ENCODE measurements around the gene TEK. TPM values are rescaled to one million over a fixed set of nuclear protein-coding genes. Genes with fewer than 3 reads are reported as not detected.
"Not testable (repeated sequence)": the region's sequence is repeated elsewhere in the genome, so short reads cannot be mapped to it uniquely, and the experiment has no call there.

TEK gene
- total and polyA plus RNA-seq, 4 experiments from 2014 or later, result not detected

DNA sequence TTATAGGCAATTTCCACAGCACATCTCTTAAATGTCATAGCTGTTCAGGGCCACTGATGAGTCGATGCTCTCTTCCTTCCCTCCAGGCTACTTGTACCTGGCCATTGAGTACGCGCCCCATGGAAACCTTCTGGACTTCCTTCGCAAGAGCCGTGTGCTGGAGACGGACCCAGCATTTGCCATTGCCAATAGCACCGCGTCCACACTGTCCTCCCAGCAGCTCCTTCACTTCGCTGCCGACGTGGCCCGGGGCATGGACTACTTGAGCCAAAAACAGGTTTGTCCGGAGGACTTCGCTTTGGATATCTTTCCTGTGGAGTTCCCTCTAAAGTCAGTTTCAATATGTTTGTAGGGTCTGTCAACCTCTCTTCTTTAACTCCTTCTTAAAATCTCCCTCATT lies 103.6 kb downstream of the TEK start:
- CTCF ChIA-PET (ENCODE audit: partially characterized antibody), result interaction anchor here (1.1 kb wide), 1 partner anchor 28 kb away, joined by 3 read pairs; no protein-coding TSS in a partner anchor
- intact Hi-C loops (cut with micrococcal nuclease), result no loop called here
- H3K4me1 Mint-ChIP-seq, result no peaks in the 10 kb centered on the region

DNA sequence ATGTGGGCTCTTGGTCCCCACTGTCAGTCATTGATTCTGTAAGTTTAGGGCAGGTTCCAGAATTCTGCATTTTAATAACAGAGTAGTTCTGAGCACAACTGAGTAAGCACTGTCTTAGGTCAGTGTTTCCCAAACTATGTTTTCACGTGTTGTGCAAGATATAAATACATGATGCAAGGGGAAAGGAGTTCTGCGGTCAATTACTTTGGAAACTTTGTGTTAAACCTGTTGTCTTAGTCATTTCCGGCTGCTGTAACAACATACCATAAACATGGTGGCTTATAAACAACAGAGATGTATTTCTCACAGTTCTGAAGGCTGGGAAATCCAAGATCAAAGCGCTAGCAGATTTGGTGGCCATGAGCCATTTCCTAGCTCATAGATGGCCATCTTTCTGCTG lies 118.2 kb downstream of the TEK start:
- Histone ChIP-seq H3K27me3 (ENCODE audit: insufficient read depth, low read length) (no peaks in the 10 kb centered on the region), H3K9me3 (ENCODE audit: control insufficient read depth in 1 of 2, low read length in 2 of 2) (no peaks in the 10 kb centered on the region), H3K4me1 (ENCODE audit: insufficient read depth, low read length) (no peaks in the 10 kb centered on the region), H3K4me3 (ENCODE audit: low read length in 2 of 2) (no peak overlapping the region), H3K36me3 (ENCODE audit: insufficient read depth, low read length) (no peaks in the 10 kb centered on the region), H3K27ac (ENCODE audit: low read depth, low read length) (no peak overlapping the region)
- Mint-ChIP-seq H3K27me3 (no peaks in the 10 kb centered on the region), H3K4me3 (no peak overlapping the region), H3K4me1 (no peaks in the 10 kb centered on the region), H3K9me3 (peaks cover 0 to 7% (median 3%) of the 10 kb centered on the region in 8 donors), H3K36me3 (no peaks in the 10 kb centered on the region), H3K27ac (no peak overlapping the region)
- intact Hi-C loops (cut with micrococcal nuclease), result no loop called here
- DNase-seq, result no peak
- POLR2A ChIA-PET (ENCODE audit: partially characterized antibody), result no interaction called here
- CTCF ChIA-PET (ENCODE audit: partially characterized antibody), result interaction anchor here (0.6 kb wide), 1 partner anchor 48 kb away, joined by 4 read pairs; no protein-coding TSS in a partner anchor

More for the DNA sequence above, 103.6 kb downstream of the TEK start:
- POLR2A ChIA-PET (ENCODE audit: partially characterized antibody), result no interaction called here
- Mint-ChIP-seq H3K27me3 (no peaks in the 10 kb centered on the region), H3K4me3 (no peak overlapping the region), H3K27ac (no peak overlapping the region), H3K9me3 (peaks cover 0 to 2% (median 0%) of the 10 kb centered on the region in 8 donors), H3K36me3 (no peaks in the 10 kb centered on the region)
- Histone ChIP-seq H3K4me1 (ENCODE audit: insufficient read depth, low read length) (no peaks in the 10 kb centered on the region), H3K36me3 (ENCODE audit: insufficient read depth, low read length) (no peaks in the 10 kb centered on the region), H3K9me3 (ENCODE audit: control insufficient read depth in 1 of 2, low read length in 2 of 2) (no peaks in the 10 kb centered on the region), H3K27me3 (ENCODE audit: insufficient read depth, low read length) (no peaks in the 10 kb centered on the region), H3K27ac (ENCODE audit: low read depth, low read length) (no peak overlapping the region), H3K4me3 (ENCODE audit: low read length in 2 of 2) (no peak overlapping the region)
- DNase-seq, result no peak

DNA sequence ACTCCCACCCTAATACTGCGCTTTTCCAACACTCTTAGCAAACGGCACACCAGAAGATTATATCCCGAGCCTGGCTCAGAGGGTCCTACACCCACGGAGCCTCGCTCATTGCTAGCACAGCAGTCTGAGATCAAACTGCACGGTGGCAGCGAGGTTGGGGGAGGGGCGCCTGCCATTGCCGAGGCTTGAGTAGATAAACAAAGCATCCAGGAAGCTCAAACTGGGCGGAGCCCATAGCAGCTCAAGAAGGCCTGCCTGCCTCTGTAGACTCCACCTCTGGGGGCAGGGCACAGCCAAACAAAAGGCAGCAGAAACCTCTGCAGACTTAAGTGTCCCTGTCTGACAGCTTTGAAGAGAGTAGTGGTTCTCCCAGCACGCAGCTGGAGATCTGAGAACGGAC lies 130.6 kb downstream of the TEK start:
- H3K27ac Mint-ChIP-seq; H3K27me3 Mint-ChIP-seq; H3K36me3 ChIP-seq (ENCODE audit: insufficient read depth, low read length); H3K4me1 Mint-ChIP-seq; CTCF ChIA-PET (ENCODE audit: partially characterized antibody); DNase-seq; H3K9me3 ChIP-seq (ENCODE audit: control insufficient read depth in 1 of 2, low read length in 2 of 2); H3K36me3 Mint-ChIP-seq; H3K27ac ChIP-seq (ENCODE audit: low read depth, low read length); POLR2A ChIA-PET (ENCODE audit: partially characterized antibody); H3K4me1 ChIP-seq (ENCODE audit: insufficient read depth, low read length); intact Hi-C loops (cut with micrococcal nuclease); H3K4me3 ChIP-seq (ENCODE audit: low read length in 2 of 2); H3K27me3 ChIP-seq (ENCODE audit: insufficient read depth, low read length); H3K4me3 Mint-ChIP-seq: not testable (repeated sequence)
- H3K9me3 Mint-ChIP-seq, result peaks cover 3 to 14% (median 7%) of the 10 kb centered on the region in 8 donors

DNA sequence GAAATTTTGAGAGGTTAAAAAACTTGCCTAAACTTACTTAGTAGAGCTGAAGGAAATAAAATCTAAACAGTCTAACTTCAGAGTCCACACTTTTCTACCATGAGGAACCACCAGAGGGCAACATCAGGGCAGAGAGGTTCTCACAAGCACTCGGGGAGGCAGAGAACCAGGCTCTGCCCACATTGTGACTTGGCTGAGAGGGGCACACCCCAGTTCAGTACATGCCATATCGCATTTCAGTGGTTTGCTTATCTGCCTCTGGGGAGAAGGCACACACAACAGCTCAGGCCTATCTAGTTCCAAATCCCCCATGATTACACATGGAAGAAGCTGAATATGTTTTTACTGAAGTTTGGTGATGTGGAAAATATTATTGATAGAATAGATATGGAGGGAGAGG lies 138.7 kb downstream of the TEK start:
- ChIA-PET POLR2A (ENCODE audit: partially characterized antibody) (no interaction called here), CTCF (ENCODE audit: partially characterized antibody) (interaction anchor here (0.5 kb wide), 1 partner anchor 28 kb away, joined by 3 read pairs; no protein-coding TSS in a partner anchor)
- Histone ChIP-seq H3K9me3 (ENCODE audit: control insufficient read depth in 1 of 2, low read length in 2 of 2) (no peaks in the 10 kb centered on the region), H3K36me3 (ENCODE audit: insufficient read depth, low read length) (no peaks in the 10 kb centered on the region), H3K27me3 (ENCODE audit: insufficient read depth, low read length) (no peaks in the 10 kb centered on the region), H3K27ac (ENCODE audit: low read depth, low read length) (no peak overlapping the region), H3K4me1 (ENCODE audit: insufficient read depth, low read length) (no peaks in the 10 kb centered on the region), H3K4me3 (ENCODE audit: low read length in 2 of 2) (no peak overlapping the region)
- Mint-ChIP-seq H3K9me3 (peaks cover 0 to 7% (median 1%) of the 10 kb centered on the region in 8 donors), H3K27me3 (peaks cover 2 to 5% of the 10 kb centered on the region in 2 donors), H3K36me3 (no peaks in the 10 kb centered on the region), H3K4me1 (no peaks in the 10 kb centered on the region), H3K4me3 (no peak overlapping the region), H3K27ac (no peak overlapping the region)
- no peak for DNase-seq
- intact Hi-C loops (cut with micrococcal nuclease), result no loop called here

DNA sequence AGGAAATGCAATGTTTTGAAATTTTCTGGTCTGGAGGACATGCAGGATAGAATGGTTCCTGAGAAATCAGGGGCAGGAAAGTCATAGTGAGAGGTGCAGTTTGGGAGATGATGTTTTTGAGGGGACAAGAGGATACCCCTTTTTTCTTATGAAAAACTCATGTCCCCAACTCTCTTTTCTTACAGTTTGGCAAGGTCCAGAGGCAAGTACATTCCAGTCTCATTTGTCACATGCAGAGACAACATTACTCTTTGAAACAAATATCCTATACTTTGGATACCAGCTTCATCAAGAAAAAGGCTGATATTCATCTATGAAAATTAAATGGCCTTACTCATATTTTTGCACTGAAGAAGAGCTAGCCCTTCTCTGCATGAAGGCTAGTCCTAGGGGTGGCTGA lies 139.7 kb downstream of the TEK start:
- intact Hi-C loops (cut with micrococcal nuclease), result no loop called here
- Mint-ChIP-seq H3K27ac (no peak overlapping the region), H3K9me3 (peaks cover 0 to 5% (median 1%) of the 10 kb centered on the region in 8 donors), H3K36me3 (no peaks in the 10 kb centered on the region), H3K4me1 (no peaks in the 10 kb centered on the region), H3K27me3 (peaks cover 2 to 5% of the 10 kb centered on the region in 2 donors), H3K4me3 (no peak overlapping the region)
- Histone ChIP-seq H3K36me3 (ENCODE audit: insufficient read depth, low read length) (no peaks in the 10 kb centered on the region), H3K4me1 (ENCODE audit: insufficient read depth, low read length) (no peaks in the 10 kb centered on the region), H3K9me3 (ENCODE audit: control insufficient read depth in 1 of 2, low read length in 2 of 2) (no peaks in the 10 kb centered on the region), H3K27ac (ENCODE audit: low read depth, low read length) (no peak overlapping the region), H3K4me3 (ENCODE audit: low read length in 2 of 2) (no peak overlapping the region), H3K27me3 (ENCODE audit: insufficient read depth, low read length) (no peaks in the 10 kb centered on the region)
- ChIA-PET CTCF (ENCODE audit: partially characterized antibody) (no interaction called here), POLR2A (ENCODE audit: partially characterized antibody) (no interaction called here)
- no peak for DNase-seq

DNA sequence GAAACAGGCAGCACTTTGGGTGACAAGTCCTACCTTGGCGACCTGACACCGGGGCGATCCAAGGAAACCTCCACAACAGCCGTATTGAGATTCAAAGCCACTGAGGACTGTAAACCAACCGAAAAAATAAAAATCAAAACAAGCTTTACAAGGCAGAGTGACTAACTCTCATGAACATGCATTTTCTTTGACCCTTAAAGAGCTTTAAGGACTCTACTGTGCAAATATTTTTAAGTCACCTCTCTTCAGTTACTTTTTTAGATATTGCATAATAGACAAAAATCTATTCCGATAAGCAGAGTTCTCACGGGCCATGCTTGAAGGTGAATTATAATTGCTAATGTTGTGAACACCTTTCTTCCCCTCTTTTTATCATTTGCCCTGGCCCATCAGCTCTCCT lies 149.6 kb downstream of the TEK start:
- Histone ChIP-seq H3K4me3 (ENCODE audit: low read length in 2 of 2) (no peak overlapping the region), H3K9me3 (ENCODE audit: control insufficient read depth in 1 of 2, low read length in 2 of 2) (no peaks in the 10 kb centered on the region), H3K4me1 (ENCODE audit: insufficient read depth, low read length) (no peaks in the 10 kb centered on the region), H3K27ac (ENCODE audit: low read depth, low read length) (no peak overlapping the region), H3K27me3 (ENCODE audit: insufficient read depth, low read length) (no peaks in the 10 kb centered on the region), H3K36me3 (ENCODE audit: insufficient read depth, low read length) (no peaks in the 10 kb centered on the region)
- Mint-ChIP-seq H3K4me3 (no peak overlapping the region), H3K27me3 (no peaks in the 10 kb centered on the region), H3K4me1 (no peaks in the 10 kb centered on the region), H3K9me3 (no peaks in the 10 kb centered on the region), H3K36me3 (no peaks in the 10 kb centered on the region), H3K27ac (no peak overlapping the region)
- intact Hi-C loops (cut with micrococcal nuclease), result no loop called here
- ChIA-PET CTCF (ENCODE audit: partially characterized antibody) (interaction anchor here (0.8 kb wide), 1 partner anchor 16 kb away, joined by 4 read pairs; no protein-coding TSS in a partner anchor), POLR2A (ENCODE audit: partially characterized antibody) (no interaction called here)
- DNase-seq, result no peak

DNA sequence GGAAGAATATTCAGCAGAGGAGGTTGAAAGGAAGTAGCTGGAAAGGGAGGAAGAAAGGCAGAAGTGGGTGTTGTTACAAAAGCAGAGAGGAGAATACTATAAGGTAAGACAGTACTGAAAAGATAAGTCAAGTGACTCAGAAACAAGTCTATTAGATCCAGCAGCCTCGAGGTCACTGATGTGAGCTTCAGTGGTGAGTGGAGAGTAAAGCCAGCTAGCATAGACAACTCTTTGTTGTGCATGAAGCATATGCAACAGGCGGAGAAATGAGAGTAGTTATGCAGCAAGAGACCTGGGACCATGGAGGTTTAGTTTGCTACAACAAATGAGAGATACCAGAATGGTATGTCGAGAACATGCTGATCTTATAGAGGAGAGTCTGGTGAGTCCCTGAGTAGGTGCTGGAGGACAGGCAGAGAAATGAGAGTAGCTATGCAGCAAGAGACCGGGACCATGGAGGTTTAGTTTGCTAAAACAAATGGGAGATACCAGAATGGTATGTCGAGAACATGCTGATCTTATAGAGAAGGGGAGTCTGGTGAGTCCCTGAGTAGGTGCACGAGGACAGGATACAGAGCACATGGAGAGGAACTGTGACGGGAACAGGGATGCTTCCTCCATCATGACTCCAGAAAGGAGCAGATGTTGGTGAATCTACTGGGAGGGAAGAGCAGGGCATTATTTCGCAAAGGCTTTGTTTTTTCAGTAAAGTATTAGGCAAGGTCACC lies 151.9 kb downstream of the TEK start:
- Mint-ChIP-seq H3K27me3 (no peaks in the 10 kb centered on the region), H3K4me1 (no peaks in the 10 kb centered on the region), H3K4me3 (no peak overlapping the region), H3K27ac (no peak overlapping the region), H3K36me3 (no peaks in the 10 kb centered on the region), H3K9me3 (no peaks in the 10 kb centered on the region)
- POLR2A ChIA-PET (ENCODE audit: partially characterized antibody), result no interaction called here
- H3K27me3 ChIP-seq (ENCODE audit: insufficient read depth, low read length), result no peaks in the 10 kb centered on the region
- DNase-seq, result no peak
- no peaks in the 10 kb centered on the region for H3K36me3 ChIP-seq (ENCODE audit: insufficient read depth, low read length)
- H3K4me1 ChIP-seq (ENCODE audit: insufficient read depth, low read length), result no peaks in the 10 kb centered on the region
- no peaks in the 10 kb centered on the region for H3K9me3 ChIP-seq (ENCODE audit: control insufficient read depth in 1 of 2, low read length in 2 of 2)
- intact Hi-C loops (cut with micrococcal nuclease), result no loop called here
- H3K27ac ChIP-seq (ENCODE audit: low read depth, low read length), result no peak overlapping the region
- CTCF ChIA-PET (ENCODE audit: partially characterized antibody), result no interaction called here
- H3K4me3 ChIP-seq (ENCODE audit: low read length in 2 of 2), result no peak overlapping the region
